T follicular helper cell (primary cell): ENCODE results near the gene ZNF546.
"Not testable (repeated sequence)": the region's sequence is repeated elsewhere in the genome, so short reads cannot be mapped to it uniquely, and the experiment has no call there.

Experiments
- DNase-seq: peaks from one replicate; pipeline ENCODE4 v3.0.0-alpha.2; 2020; ENCODE audit warnings: low read depth

Gene ZNF546

GRCh38 chr19:39986643-39987042, 10.2 kb upstream of the ZNF546 start:
- no peak for DNase-seq

GRCh38 chr19:39987167-39987566, 9.7 kb upstream of the ZNF546 start:
- DNase-seq = no peak

DNA sequence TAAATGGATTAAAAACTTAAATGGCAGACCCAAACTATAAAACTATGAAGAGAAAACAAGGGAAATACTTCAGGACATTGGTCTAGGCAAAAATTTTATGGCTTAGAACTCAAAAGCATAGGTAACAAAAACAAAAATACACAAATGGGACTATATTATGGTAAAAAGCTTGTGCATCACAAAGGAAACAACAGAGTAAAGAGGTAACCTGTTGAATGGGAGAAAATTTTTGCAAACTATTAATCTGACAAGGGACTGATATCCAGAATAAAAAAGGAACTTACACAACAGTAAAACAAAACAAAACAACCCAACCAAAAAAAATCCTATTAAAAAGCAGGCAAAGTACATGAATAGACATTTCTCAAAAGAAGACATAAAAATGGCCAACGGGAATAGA, 9.3 kb upstream of the ZNF546 start:
- DNase-seq = no peak

- DNase-seq = no peak
These were observed 3.3 kb upstream of the ZNF546 start for GRCh38 chr19:39993605-39994004.

- DNase-seq = no peak
These were observed 2.5 kb upstream of the ZNF546 start for GRCh38 chr19:39994361-39994760.

DNA sequence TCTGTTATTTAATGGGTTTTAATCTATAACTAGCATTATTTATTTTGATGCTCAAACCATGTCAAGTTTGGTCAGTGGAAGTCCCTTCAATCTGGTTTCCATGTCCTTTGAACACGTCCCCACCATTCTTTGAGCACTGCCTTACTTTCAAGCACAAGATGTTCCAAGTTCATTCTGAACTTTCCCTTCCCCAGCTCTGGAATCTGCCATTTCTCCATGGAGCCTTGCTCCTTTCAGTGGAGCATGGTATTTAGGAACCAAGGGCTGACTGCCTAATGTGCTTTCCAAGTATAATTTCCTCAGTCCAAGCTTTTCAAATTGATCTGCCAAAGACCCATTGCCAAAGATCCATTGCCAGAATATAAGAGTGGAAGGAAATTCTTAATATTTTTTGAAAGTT, 1.1 kb upstream of the ZNF546 start:
- DNase-seq = no peak

DNA sequence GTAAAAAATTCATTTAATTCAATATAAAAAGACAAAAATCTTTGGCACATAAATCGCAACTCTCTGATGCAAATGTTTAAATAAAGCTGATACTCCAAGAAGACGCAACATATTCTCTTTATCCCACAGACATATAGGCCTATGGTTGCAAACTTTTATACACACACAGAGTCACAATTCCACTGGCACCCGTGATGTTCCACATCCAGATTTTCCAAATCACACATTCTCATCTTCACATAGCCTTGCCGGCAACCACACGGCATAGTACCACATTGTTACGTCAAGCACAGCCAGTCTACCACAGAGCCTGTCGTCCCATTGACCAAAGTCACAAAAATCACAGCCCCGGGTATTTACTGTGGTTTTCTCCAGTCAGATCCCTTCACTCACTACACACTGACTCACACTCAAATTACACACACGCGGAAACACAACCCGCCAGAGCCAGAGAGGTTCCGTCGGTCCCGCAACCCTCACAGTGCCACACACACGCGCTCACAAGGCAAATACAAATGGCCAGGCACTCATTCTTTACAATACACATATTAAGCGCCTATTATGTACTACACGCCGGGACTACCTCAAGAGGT, 546 bp upstream of the ZNF546 start:
- DNase-seq = no peak

- no peak for DNase-seq
These were observed 867 bp downstream of the ZNF546 start for GRCh38 chr19:39997638-39998216.

DNA sequence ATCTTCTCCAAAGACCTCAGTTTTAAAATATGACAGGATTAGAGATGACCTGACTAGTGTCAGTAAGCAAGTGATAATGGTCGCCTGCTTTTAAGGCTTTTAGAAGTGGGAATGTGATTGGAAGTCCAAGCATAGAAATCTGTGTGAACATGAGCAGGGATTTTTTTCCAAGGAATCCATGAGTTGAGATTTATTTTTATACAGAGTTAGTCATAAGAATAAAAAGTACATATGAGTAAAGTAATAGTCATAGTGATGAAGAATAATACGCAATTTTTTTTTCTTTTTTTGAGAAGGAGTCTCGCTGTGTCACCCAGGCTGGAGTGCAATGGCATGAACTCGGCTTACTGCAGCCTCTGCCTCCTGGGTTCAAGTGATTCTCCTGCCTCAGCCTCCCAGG, 1.6 kb downstream of the ZNF546 start:
- DNase-seq = no peak

DNA sequence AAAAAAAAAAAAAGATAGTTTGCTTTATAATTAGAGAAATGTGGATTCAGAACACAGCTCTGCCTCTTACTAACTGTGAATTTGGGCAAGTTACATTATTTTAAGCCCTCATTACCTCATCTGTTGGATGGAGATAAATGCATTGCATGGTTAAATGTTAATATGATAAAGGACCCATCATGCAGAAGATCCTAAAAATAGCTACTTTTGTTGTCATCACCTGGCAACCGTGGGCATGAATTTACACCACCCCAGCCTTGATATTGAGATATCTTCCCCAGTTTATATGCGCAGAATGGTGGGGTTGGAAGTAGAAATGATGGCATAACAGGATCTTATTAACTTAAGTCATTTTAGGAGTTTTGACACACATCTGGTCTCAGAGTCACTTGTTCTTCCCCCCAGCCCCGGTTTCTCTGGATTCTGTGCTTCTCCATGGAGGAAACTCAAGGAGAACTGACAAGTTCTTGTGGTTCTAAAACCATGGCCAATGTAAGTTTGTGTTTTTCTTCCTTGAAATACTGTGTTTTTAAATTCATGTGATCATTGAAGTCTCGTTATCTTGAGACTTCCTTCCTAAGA, 8.9 kb downstream of the ZNF546 start:
- no peak for DNase-seq

DNA sequence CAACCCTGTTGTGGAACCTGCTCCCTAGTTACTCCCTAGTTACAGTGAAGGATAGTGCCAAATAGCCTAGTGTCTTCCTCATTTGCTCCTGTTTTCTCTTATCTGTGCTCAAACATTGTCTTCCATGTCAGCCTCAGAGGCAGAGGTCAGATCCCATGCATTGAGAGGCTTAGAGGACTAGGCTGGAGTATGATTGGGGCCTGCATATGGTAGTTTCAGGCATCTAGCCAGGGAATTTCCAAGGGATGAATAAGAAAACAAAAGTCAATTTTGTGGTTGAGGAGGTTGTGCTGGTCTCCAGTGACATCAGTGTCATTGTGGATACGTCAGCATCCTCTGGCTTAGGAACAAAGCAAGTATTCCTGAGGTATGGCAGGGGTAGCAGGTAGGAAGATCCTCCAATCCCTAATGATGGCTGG, 9.4 kb downstream of the ZNF546 start:
- no peak for DNase-seq

- DNase-seq = no peak
These were observed 12.8 kb downstream of the ZNF546 start for GRCh38 chr19:40009674-40010073.

- DNase-seq = no peak
These were observed 17.1 kb downstream of the ZNF546 start for GRCh38 chr19:40013991-40014390.

DNA sequence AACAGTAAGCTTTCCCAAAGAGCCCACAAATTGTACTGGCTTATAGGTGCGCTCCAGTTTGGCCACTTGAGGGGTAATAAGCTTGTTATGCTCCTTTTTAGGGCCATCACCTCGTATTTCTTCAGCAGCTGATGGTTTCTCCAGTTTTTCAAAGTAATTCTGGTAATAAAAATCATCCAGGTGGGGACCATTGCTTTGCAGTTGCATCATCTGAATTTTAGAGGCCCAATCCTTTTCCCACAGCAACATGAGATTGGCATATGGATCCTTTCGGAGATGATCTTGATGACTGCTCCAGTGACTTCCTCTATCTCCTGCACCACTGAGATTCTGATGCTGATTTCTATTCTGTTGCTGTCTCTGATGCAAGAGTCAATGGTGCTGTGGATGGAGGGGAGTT, 27.1 kb downstream of the ZNF546 start:
- DNase-seq = no peak

- DNase-seq = no peak
These were observed 29.2 kb downstream of the ZNF546 start for GRCh38 chr19:40025938-40026596.

- DNase-seq = no peak
These were observed 29.7 kb downstream of the ZNF546 start for GRCh38 chr19:40026597-40026970.

GRCh38 chr19:40033989-40034560, 37.2 kb downstream of the ZNF546 start:
- DNase-seq = no peak

DNA sequence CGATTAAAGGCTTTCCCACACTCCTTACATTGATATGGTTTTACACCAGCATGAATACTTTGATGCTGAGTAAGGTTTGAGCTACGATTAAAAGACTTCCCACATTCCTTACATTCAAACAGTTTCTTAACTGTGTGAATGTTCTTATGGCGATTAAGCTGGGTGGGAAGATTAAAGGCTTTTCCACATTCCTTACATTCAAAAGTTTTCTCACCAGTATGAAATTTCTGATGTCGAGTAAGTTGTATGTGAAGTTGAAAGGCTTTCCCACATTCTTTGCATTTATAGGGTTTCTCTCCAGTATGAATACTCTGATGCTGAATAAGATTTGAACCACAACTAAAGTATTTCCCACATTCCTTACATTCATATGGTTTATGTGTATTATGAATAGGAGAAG, 39.1 kb downstream of the ZNF546 start:
- DNase-seq = no peak

GRCh38 chr19:40038047-40038446, 41.2 kb downstream of the ZNF546 start:
- not testable (repeated sequence) for DNase-seq

DNA sequence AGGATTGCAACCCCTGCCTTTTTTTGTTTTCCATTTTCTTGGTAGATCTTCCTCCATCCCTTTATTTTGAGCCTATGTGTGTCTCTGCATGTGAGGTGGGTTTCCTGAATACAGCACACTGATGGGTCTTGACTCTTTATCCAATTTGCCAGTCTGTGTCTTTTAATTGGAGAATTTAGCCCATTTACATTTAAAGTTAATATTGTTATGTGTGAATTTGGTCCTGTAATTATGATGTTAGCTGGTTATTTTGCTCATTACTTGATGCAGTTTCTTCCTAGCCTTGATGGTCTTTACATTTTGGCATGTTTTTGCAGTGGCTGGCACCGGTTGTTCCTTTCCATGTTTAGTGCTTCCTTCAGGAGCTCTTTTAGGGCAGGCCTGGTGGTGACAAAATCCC, 44.9 kb downstream of the ZNF546 start:
- DNase-seq = not testable (repeated sequence)

DNA sequence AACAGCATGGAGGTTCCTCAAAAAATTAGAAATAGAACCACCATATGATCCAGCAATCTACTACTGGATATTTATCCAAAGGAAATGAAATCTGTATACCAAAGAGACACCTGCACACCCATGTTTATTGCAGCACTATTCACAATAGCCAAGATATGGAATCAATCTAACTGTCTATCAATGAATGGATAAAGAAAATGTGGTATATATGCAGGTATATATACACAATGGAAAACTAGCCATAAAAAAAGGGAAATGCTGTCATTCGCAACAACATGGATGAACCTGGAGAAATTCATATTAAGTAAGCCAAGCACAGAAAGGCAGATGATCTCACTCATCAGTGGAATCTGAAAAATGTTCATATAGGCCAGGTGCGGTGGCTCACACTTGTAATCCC, 56.6 kb downstream of the ZNF546 start:
- DNase-seq = no peak

GRCh38 chr19:40054632-40055031, 57.8 kb downstream of the ZNF546 start:
- no peak for DNase-seq

GRCh38 chr19:40055049-40055448, 58.2 kb downstream of the ZNF546 start:
- no peak for DNase-seq
